ENCODE measurements around the gene FOS. TPM values are rescaled to one million over a fixed set of nuclear protein-coding genes. Genes with fewer than 3 reads are reported as not detected.

The FOS gene
- total RNA-seq, 4 donors from 2014 or later, result 78.0 to 286 (median 179) TPM

- H3K27ac ChIP-seq, result no peak overlapping the region
- H3K27me3 ChIP-seq, result no peaks in the 10 kb centered on the region
- H3K36me3 ChIP-seq, result no peaks in the 10 kb centered on the region
- H3K4me1 ChIP-seq, result peaks cover 0 to 9% (median 4%) of the 10 kb centered on the region in 3 donors
- TF ChIP-seq EP300 (IDR thresholded peaks at IDR 0.05), result no peak
- TF ChIP-seq POLR2A (IDR thresholded peaks at IDR 0.05), result no peak
- TF ChIP-seq POLR2AphosphoS5 (IDR thresholded peaks at IDR 0.05), result no peak
- no peak for TF ChIP-seq CTCF (IDR thresholded peaks at IDR 0.05)
- WGBS, 2 donors (ENCODE audit: low coverage in 1 of 2), result 35% methylated on average over 5 of the region's 7 CpGs; no CpG with 5 or more reads in 1 of the 2 donors
- ATAC-seq, result no peak
- no peak overlapping the region for H3K4me3 ChIP-seq
- H3K9me3 ChIP-seq, result no peaks in the 10 kb centered on the region
Measured at GRCh38 chr14:75320196-75320595, 41.6 kb downstream of the FOS start.

DNA sequence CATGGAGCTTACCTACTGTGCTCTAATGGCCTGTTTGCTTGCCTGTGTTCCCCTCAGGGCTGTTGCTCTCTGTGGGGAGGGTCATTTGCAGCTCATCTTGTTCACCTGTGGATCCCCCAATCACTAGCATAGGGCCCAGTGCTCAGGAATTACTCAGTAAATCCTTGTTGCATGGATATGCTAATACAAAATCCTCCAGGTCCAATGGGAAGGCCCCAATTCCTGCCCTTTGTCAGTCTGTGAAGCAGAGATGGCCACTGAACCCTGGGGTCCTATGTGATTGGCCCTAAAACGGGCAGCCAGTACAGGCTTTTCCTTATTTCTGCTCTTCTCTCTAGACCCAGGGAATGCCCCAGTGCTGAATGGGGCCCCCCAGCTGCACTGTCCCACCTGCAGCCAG lies 44.1 kb downstream of the FOS start:
- ATAC-seq, result no peak
- H3K27ac ChIP-seq, result no peak overlapping the region
- no peaks in the 10 kb centered on the region for H3K4me1 ChIP-seq
- WGBS, 2 donors (ENCODE audit: low coverage in 1 of 2), result no CpG with 5 or more reads among the region's 1 CpG
- no peak overlapping the region for H3K4me3 ChIP-seq
- H3K9me3 ChIP-seq, result no peaks in the 10 kb centered on the region
- TF ChIP-seq CTCF (IDR thresholded peaks at IDR 0.05) (no peak), POLR2AphosphoS5 (IDR thresholded peaks at IDR 0.05) (no peak), POLR2A (IDR thresholded peaks at IDR 0.05) (no peak), EP300 (IDR thresholded peaks at IDR 0.05) (no peak)
- H3K36me3 ChIP-seq, result no peaks in the 10 kb centered on the region
- no peaks in the 10 kb centered on the region for H3K27me3 ChIP-seq

- H3K27ac ChIP-seq, result no peak overlapping the region
- no peaks in the 10 kb centered on the region for H3K36me3 ChIP-seq
- H3K27me3 ChIP-seq, result no peaks in the 10 kb centered on the region
- no peak for ATAC-seq
- no peak for TF ChIP-seq EP300 (IDR thresholded peaks at IDR 0.05)
- no peak for TF ChIP-seq CTCF (IDR thresholded peaks at IDR 0.05)
- no peak for TF ChIP-seq POLR2A (IDR thresholded peaks at IDR 0.05)
- no peak for TF ChIP-seq POLR2AphosphoS5 (IDR thresholded peaks at IDR 0.05)
- WGBS, 2 donors (ENCODE audit: low coverage in 1 of 2), result 58 to 70% methylated on average over 4 to 6 of the region's 6 CpGs
- no peaks in the 10 kb centered on the region for H3K9me3 ChIP-seq
- no peaks in the 10 kb centered on the region for H3K4me1 ChIP-seq
- H3K4me3 ChIP-seq, result no peak overlapping the region
Measured at GRCh38 chr14:75323571-75323970, 44.9 kb downstream of the FOS start.

- 30 to 50% methylated on average over 2 to 4 of the region's 5 CpGs for WGBS, 2 donors (ENCODE audit: low coverage in 1 of 2)
- TF ChIP-seq CTCF (IDR thresholded peaks at IDR 0.05), result no peak
- no peak for TF ChIP-seq POLR2AphosphoS5 (IDR thresholded peaks at IDR 0.05)
- TF ChIP-seq POLR2A (IDR thresholded peaks at IDR 0.05), result no peak
- no peak for TF ChIP-seq EP300 (IDR thresholded peaks at IDR 0.05)
- no peaks in the 10 kb centered on the region for H3K9me3 ChIP-seq
Measured at GRCh38 chr14:75328558-75329155, 50.0 kb downstream of the FOS start.

GRCh38 chr14:75329369-75329768 lies 50.7 kb downstream of the FOS start:
- peaks cover 0 to 9% (median 0%) of the 10 kb centered on the region in 3 donors for H3K4me1 ChIP-seq
- ATAC-seq, result no peak
- H3K36me3 ChIP-seq, result no peaks in the 10 kb centered on the region
- H3K4me3 ChIP-seq, result no peak overlapping the region
- no peak for TF ChIP-seq EP300 (IDR thresholded peaks at IDR 0.05)
- no peak for TF ChIP-seq POLR2A (IDR thresholded peaks at IDR 0.05)
- no peak for TF ChIP-seq CTCF (IDR thresholded peaks at IDR 0.05)
- TF ChIP-seq POLR2AphosphoS5 (IDR thresholded peaks at IDR 0.05), result no peak
- H3K27me3 ChIP-seq, result no peaks in the 10 kb centered on the region
- no peak overlapping the region for H3K27ac ChIP-seq
- H3K9me3 ChIP-seq, result no peaks in the 10 kb centered on the region

More at GRCh38 chr14:75328558-75329155, 50.0 kb downstream of the FOS start:
- Histone ChIP-seq H3K4me3 (no peak overlapping the region), H3K27ac (no peak overlapping the region), H3K27me3 (no peaks in the 10 kb centered on the region), H3K4me1 (peaks cover 0 to 2% (median 0%) of the 10 kb centered on the region in 3 donors), H3K36me3 (no peaks in the 10 kb centered on the region)
- ATAC-seq, result no peak
